ENCODE data around the gene RETN.

- TF ChIP-seq CTCF (conservative IDR thresholded peaks at IDR 0.05; ENCODE audit: low read depth, low read length) (no peak), EZH2 (IDR thresholded peaks at IDR 0.05; ENCODE audit: borderline replicate concordance, low read depth, low read length, poor library complexity, severe bottlenecking) (no peak)
Measured at GRCh38 chr19:7642295-7643030, 26.4 kb upstream of the RETN start.

All from A673 (cell line).